SJSA1 (cell line): ENCODE data around the gene PRKN. TPM values are rescaled to one million over a fixed set of nuclear protein-coding genes. Genes with fewer than 3 reads are reported as not detected.

Experiments used
- DNase-seq, 2 experiments: peaks; one replicate each; pipeline ENCODE4 v3.0.0-alpha.2; 2015 to 2020; ENCODE audit warnings: low spot score in 2 of 2, low read depth in 1 of 2
- H3K27ac ChIP-seq: fragments of 250-450 bp; sonication (Bioruptor Pico); 2 replicates; pipeline ENCODE4 v1.5.1; 2020; ENCODE audit warnings: mild to moderate bottlenecking, moderate library complexity
- H3K27me3 ChIP-seq: fragments of 250-450 bp; sonication (Bioruptor Pico); replicated peaks from 2 replicates; pipeline ENCODE4 v1.5.1; 2020; ENCODE audit warnings: mild to moderate bottlenecking, moderate library complexity
- H3K36me3 ChIP-seq: fragments of 250-450 bp; sonication (Bioruptor Pico); 2 replicates; pipeline ENCODE4 v1.5.1; 2020; ENCODE audit warnings: mild to moderate bottlenecking
- H3K4me1 ChIP-seq: fragments of 250-450 bp; sonication (Bioruptor Pico); replicated peaks from 2 replicates; pipeline ENCODE4 v1.6.1; 2021; ENCODE audit warnings: mild to moderate bottlenecking
- H3K4me3 ChIP-seq: fragments of 250-450 bp; sonication (Bioruptor Pico); 2 replicates; pipeline ENCODE4 v1.5.1; 2020; ENCODE audit warnings: mild to moderate bottlenecking
- H3K9me3 ChIP-seq: fragments of 250-450 bp; sonication (Bioruptor Pico); replicated peaks from 2 replicates; pipeline ENCODE4 v1.5.1; 2020; ENCODE audit warnings: mild to moderate bottlenecking
- total RNA-seq: library from RNA; depleted of rRNA; stranded (reverse); fragments of >200 nt; shearing (Covaris generic); gene quantifications from 2 replicates; pipeline ENCODE4 v1.2.3, GENCODE V29; 2014

Gene PRKN
- total RNA-seq, 1 experiment from 2014 or later = not detected

- Histone ChIP-seq H3K9me3 (peaks cover 3% of the 10 kb centered on the region; the same call in 1 of the 2 replicates), H3K36me3 (no peaks in the 10 kb centered on the region), H3K4me3 (no peak overlapping the region), H3K4me1 (no peaks in the 10 kb centered on the region), H3K27me3 (no peaks in the 10 kb centered on the region), H3K27ac (no peak overlapping the region)
- DNase-seq = no peak
These were observed 741.6 kb downstream of the PRKN start for GRCh38 chr6:161985876-161986423.

- no peaks in the 10 kb centered on the region for H3K4me1 ChIP-seq
- H3K4me3 ChIP-seq = no peak overlapping the region
- no peaks in the 10 kb centered on the region for H3K36me3 ChIP-seq
- H3K27me3 ChIP-seq = no peaks in the 10 kb centered on the region
- no peak for DNase-seq
- no peak overlapping the region for H3K27ac ChIP-seq
- H3K9me3 ChIP-seq = peaks cover 3% of the 10 kb centered on the region; the same call in 1 of the 2 replicates
These were observed 742.9 kb downstream of the PRKN start for GRCh38 chr6:161984713-161985112.

- H3K36me3 ChIP-seq = no peaks in the 10 kb centered on the region
- H3K27ac ChIP-seq = no peak overlapping the region
- no peak overlapping the region for H3K4me3 ChIP-seq
- DNase-seq = no peak
- H3K27me3 ChIP-seq = no peaks in the 10 kb centered on the region
- H3K9me3 ChIP-seq = peaks cover 5% of the 10 kb centered on the region
- no peaks in the 10 kb centered on the region for H3K4me1 ChIP-seq
These were observed 751.0 kb downstream of the PRKN start for GRCh38 chr6:161976553-161976952.

GRCh38 chr6:161973064-161973463 is 754.5 kb downstream of the PRKN start:
- no peaks in the 10 kb centered on the region for H3K4me1 ChIP-seq
- no peaks in the 10 kb centered on the region for H3K36me3 ChIP-seq
- no peak overlapping the region for H3K27ac ChIP-seq
- no peaks in the 10 kb centered on the region; the same call in 1 of the 2 replicates for H3K9me3 ChIP-seq
- no peaks in the 10 kb centered on the region for H3K27me3 ChIP-seq
- no peak for DNase-seq
- H3K4me3 ChIP-seq = no peak overlapping the region

GRCh38 chr6:161971043-161971442 is 756.5 kb downstream of the PRKN start:
- Histone ChIP-seq H3K36me3 (no peaks in the 10 kb centered on the region), H3K4me3 (no peak overlapping the region), H3K9me3 (no peaks in the 10 kb centered on the region; the same call in 1 of the 2 replicates), H3K27me3 (no peaks in the 10 kb centered on the region), H3K4me1 (no peaks in the 10 kb centered on the region), H3K27ac (no peak overlapping the region)
- DNase-seq = no peak

- Histone ChIP-seq H3K27ac (no peak overlapping the region), H3K4me3 (no peak overlapping the region), H3K36me3 (no peaks in the 10 kb centered on the region), H3K27me3 (no peaks in the 10 kb centered on the region), H3K4me1 (no peaks in the 10 kb centered on the region), H3K9me3 (no peaks in the 10 kb centered on the region)
- DNase-seq = no peak
These were observed 763.8 kb downstream of the PRKN start for GRCh38 chr6:161963634-161964234.

- Histone ChIP-seq H3K36me3 (no peaks in the 10 kb centered on the region), H3K27ac (no peak overlapping the region), H3K27me3 (no peaks in the 10 kb centered on the region), H3K4me3 (no peak overlapping the region), H3K9me3 (no peaks in the 10 kb centered on the region), H3K4me1 (no peaks in the 10 kb centered on the region)
- DNase-seq = no peak
These were observed 764.4 kb downstream of the PRKN start for GRCh38 chr6:161963181-161963580.

- H3K9me3 ChIP-seq = no peaks in the 10 kb centered on the region
- no peaks in the 10 kb centered on the region for H3K27me3 ChIP-seq
- no peaks in the 10 kb centered on the region for H3K4me1 ChIP-seq
- no peaks in the 10 kb centered on the region for H3K36me3 ChIP-seq
- no peak overlapping the region for H3K27ac ChIP-seq
- H3K4me3 ChIP-seq = no peak overlapping the region
- no peak for DNase-seq
These were observed 765.8 kb downstream of the PRKN start for GRCh38 chr6:161961796-161962195.

GRCh38 chr6:161961046-161961445 is 766.5 kb downstream of the PRKN start:
- DNase-seq = no peak
- Histone ChIP-seq H3K9me3 (no peaks in the 10 kb centered on the region), H3K27ac (no peak overlapping the region), H3K27me3 (no peaks in the 10 kb centered on the region), H3K4me1 (no peaks in the 10 kb centered on the region), H3K4me3 (no peak overlapping the region), H3K36me3 (no peaks in the 10 kb centered on the region)

- Histone ChIP-seq H3K36me3 (no peaks in the 10 kb centered on the region), H3K27ac (no peak overlapping the region)
- DNase-seq = no peak
These were observed 768.5 kb downstream of the PRKN start for GRCh38 chr6:161959072-161959471.

GRCh38 chr6:161956082-161956481 is 771.5 kb downstream of the PRKN start:
- DNase-seq = no peak
- Histone ChIP-seq H3K27me3 (no peaks in the 10 kb centered on the region), H3K36me3 (no peaks in the 10 kb centered on the region), H3K27ac (no peak overlapping the region), H3K4me3 (no peak overlapping the region), H3K9me3 (no peaks in the 10 kb centered on the region), H3K4me1 (no peaks in the 10 kb centered on the region)

More at GRCh38 chr6:161959072-161959471, 768.5 kb downstream of the PRKN start:
- Histone ChIP-seq H3K4me1 (no peaks in the 10 kb centered on the region), H3K4me3 (no peak overlapping the region), H3K27me3 (no peaks in the 10 kb centered on the region), H3K9me3 (no peaks in the 10 kb centered on the region)

- Histone ChIP-seq H3K27me3 (no peaks in the 10 kb centered on the region), H3K4me1 (no peaks in the 10 kb centered on the region), H3K36me3 (no peaks in the 10 kb centered on the region), H3K4me3 (no peak overlapping the region), H3K9me3 (no peaks in the 10 kb centered on the region), H3K27ac (no peak overlapping the region)
- no peak for DNase-seq
These were observed 772.8 kb downstream of the PRKN start for GRCh38 chr6:161954699-161955276.

GRCh38 chr6:161954077-161954476 is 773.5 kb downstream of the PRKN start:
- no peaks in the 10 kb centered on the region for H3K4me1 ChIP-seq
- H3K27me3 ChIP-seq = no peaks in the 10 kb centered on the region
- no peak overlapping the region for H3K4me3 ChIP-seq
- no peak for DNase-seq
- H3K27ac ChIP-seq = no peak overlapping the region
- no peaks in the 10 kb centered on the region for H3K36me3 ChIP-seq
- H3K9me3 ChIP-seq = no peaks in the 10 kb centered on the region

GRCh38 chr6:161951126-161951525 is 776.4 kb downstream of the PRKN start:
- Histone ChIP-seq H3K9me3 (no peaks in the 10 kb centered on the region), H3K27ac (no peak overlapping the region), H3K36me3 (no peaks in the 10 kb centered on the region), H3K4me1 (no peaks in the 10 kb centered on the region), H3K4me3 (no peak overlapping the region), H3K27me3 (no peaks in the 10 kb centered on the region)
- no peak for DNase-seq
